Fibroblast of skin of right biceps (primary cell): Measurements from ENCODE around the gene ZNF438.
"Not testable (repeated sequence)": the region's sequence is repeated elsewhere in the genome, so short reads cannot be mapped to it uniquely, and the experiment has no call there.

ENCODE experiments used
- DNase-seq: peaks from one replicate; pipeline ENCODE4 v3.0.0-alpha.2; 2013

The ZNF438 gene

GRCh38 chr10:30798646-30799185 lies 232.9 kb downstream of the ZNF438 start:
- DNase-seq, result no peak

- DNase-seq, result not testable (repeated sequence)
Observed at GRCh38 chr10:30795024-30795423, 236.6 kb downstream of the ZNF438 start.
